Left lung (tissue), 10 donors: Measurements from ENCODE around the gene RCAN1. TPM values are rescaled to one million over a fixed set of nuclear protein-coding genes. Genes with fewer than 3 reads are reported as not detected.
A peak's percentile ranks its signal among the peaks of the same experiment; 100 is the strongest.

Experiments used
- ATAC-seq: fragments of 200-7000 bp; cut with Tn5 transposase; one replicate; pipeline ENCODE4 v1.9.1; 2020; ENCODE audit warnings: moderate library complexity
- DNase-seq, 4 donors: peaks; one replicate each; pipeline ENCODE4 v3.0.0-alpha.2; 2013 to 2020
- H3K27ac ChIP-seq, 2 donors: fragments of 200-600 bp; sonication (generic) in 1 of 2; one replicate each; pipeline versions ENCODE4 v1.5.0 to v1.8.0; 2020 to 2021
- H3K27me3 ChIP-seq, 2 donors: fragments of 200-600 bp; sonication (generic) in 1 of 2; one replicate each; pipeline versions ENCODE4 v1.5.0 to v1.8.0; 2020 to 2021
- H3K36me3 ChIP-seq, 2 donors: fragments of 200-600 bp; sonication (generic) in 1 of 2; one replicate each; pipeline versions ENCODE4 v1.5.0 to v1.8.0; 2020 to 2021
- H3K4me1 ChIP-seq, 2 donors: fragments of 200-600 bp; one replicate each; pipeline ENCODE4 v1.8.0; 2021
- H3K4me3 ChIP-seq, 2 donors: fragments of 200-600 bp; sonication (generic) in 1 of 2; one replicate each; pipeline versions ENCODE4 v1.5.0 to v1.8.0; 2020 to 2021; ENCODE audit warnings: mild to moderate bottlenecking in 1 of 2
- H3K9me3 ChIP-seq, 2 donors: fragments of 200-600 bp; sonication (generic) in 1 of 2; one replicate each; pipeline versions ENCODE4 v1.5.0 to v1.8.0; 2020 to 2021
- intact Hi-C, 2 donors: fragments of 100-400 bp; cut with DNase I; formaldehyde crosslinking; loops; one replicate each; pipeline versions ENCODE4 v1.11.2 to v1.14.2; 2022
- polyA plus RNA-seq, 6 donors: library from polyadenylated mRNA; unstranded; fragments of 120-200 nt; gene quantifications; one replicate each; pipeline ENCODE4 v1.2.1, GENCODE V29; 2013; ENCODE audit not compliant: insufficient read length in 6 of 6
- total RNA-seq, 2 donors: library from RNA; stranded (reverse); fragmentation: NEBNext Ultra II Directional; extraction: Animal tissue kit (Norgen Biotek cat#: 25700); gene quantifications; one replicate each; pipeline ENCODE4 v1.2.1, GENCODE V29; 2021
- TF ChIP-seq, protein P1 (sequence below), 2 donors: fragments of 200-600 bp; sonication (generic) in 1 of 2; IDR thresholded peaks; one replicate each; pipeline versions ENCODE4 v1.5.0 to v1.8.0; 2021; ENCODE audit warnings: antibody characterized with exemption in 2 of 2
- donor health status: DM: no; HTN: yes; CAD: no.
- donor health status: DM: no; HTN: no; CAD: no.

The RCAN1 gene
- total and polyA plus RNA-seq, 8 donors = 16.9 to 62.6 (median 20.2) TPM

GRCh38 chr21:34589511-34590282 lies 25.2 kb downstream of the RCAN1 start:
- no peak for DNase-seq
- no peaks in the 10 kb centered on the region for H3K36me3 ChIP-seq
- peaks cover 11 to 26% of the 10 kb centered on the region in 2 donors for H3K4me1 ChIP-seq
- intact Hi-C loops = no loop called here
- H3K27ac ChIP-seq = peak overlapping the region in 1 of 2 donors; percentile 48
- no peaks in the 10 kb centered on the region for H3K27me3 ChIP-seq
- H3K4me3 ChIP-seq = no peak overlapping the region
- no peak for ATAC-seq
- TF ChIP-seq, protein P1, sequence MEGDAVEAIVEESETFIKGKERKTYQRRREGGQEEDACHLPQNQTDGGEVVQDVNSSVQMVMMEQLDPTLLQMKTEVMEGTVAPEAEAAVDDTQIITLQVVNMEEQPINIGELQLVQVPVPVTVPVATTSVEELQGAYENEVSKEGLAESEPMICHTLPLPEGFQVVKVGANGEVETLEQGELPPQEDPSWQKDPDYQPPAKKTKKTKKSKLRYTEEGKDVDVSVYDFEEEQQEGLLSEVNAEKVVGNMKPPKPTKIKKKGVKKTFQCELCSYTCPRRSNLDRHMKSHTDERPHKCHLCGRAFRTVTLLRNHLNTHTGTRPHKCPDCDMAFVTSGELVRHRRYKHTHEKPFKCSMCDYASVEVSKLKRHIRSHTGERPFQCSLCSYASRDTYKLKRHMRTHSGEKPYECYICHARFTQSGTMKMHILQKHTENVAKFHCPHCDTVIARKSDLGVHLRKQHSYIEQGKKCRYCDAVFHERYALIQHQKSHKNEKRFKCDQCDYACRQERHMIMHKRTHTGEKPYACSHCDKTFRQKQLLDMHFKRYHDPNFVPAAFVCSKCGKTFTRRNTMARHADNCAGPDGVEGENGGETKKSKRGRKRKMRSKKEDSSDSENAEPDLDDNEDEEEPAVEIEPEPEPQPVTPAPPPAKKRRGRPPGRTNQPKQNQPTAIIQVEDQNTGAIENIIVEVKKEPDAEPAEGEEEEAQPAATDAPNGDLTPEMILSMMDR (IDR thresholded peaks at IDR 0.05) = no peak
- no peaks in the 10 kb centered on the region for H3K9me3 ChIP-seq

DNA sequence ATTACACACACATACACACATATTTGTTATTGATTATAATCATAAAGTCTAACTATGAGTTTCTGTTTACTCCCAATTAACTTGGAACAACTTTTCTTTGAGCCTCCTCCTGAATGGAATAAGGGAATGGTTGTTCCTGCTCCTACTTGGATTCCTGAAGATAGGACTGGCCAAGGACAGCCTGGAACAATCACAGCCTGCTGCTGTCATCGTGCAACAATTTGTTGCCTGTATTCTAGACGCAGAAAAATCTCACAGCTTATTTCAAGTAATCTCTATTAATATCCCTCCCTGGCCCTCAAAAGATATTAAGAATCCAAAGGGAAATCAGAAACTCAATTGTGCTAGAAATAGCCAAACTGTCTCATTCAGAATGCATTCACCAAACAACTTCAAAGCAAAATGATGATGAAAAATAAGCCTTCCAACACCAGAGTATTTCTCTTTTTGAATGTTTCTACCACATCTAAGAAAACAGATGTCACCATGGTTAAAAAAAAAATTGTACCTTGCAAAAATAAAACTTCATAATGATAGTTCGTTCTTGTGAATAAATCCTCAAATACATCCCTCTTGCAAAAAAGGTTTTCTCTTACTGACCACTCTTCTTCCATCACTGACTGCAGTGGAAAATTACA lies 30.9 kb downstream of the RCAN1 start:
- H3K27ac ChIP-seq = no peak overlapping the region
- ATAC-seq = peak; percentile 14
- DNase-seq = peak in 1 of 4 donors; percentile 29
- H3K27me3 ChIP-seq = no peaks in the 10 kb centered on the region
- H3K9me3 ChIP-seq = no peaks in the 10 kb centered on the region
- TF ChIP-seq, protein P1 (IDR thresholded peaks at IDR 0.05) = no peak
- H3K4me1 ChIP-seq = peaks cover 2 to 13% of the 10 kb centered on the region in 2 donors
- intact Hi-C loops = no loop called here
- H3K4me3 ChIP-seq = no peak overlapping the region
- no peaks in the 10 kb centered on the region for H3K36me3 ChIP-seq

DNA sequence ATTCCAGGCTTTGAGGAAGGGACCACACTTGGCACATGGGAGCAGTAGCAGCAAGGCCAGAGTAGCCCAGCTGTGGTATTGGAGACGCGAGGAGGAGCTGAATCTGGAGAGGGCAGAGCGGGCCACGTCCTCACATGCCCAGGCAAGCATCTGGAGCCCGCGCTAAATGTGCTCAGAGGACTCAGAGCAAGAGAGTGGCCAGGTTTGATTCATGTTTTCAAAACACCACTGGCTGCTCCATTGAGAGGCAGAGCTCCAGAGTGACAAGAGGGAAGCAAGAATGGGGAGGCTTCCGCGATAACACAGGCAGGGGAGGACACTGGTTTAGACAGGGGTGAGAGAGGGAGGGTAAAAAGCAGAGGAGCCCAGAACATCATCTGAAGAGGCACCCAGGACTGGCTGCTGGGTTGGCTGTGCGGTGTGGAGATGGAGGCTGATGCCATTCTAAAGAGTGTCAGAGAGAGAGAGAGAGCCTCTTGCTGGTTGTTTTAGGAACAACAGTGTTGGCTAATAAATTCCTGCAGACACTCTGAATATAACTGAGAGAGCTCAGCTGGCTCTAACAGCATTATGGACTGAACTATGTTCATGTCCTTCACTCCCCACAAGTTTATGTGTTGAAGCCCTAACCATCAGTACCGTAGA lies 32.3 kb downstream of the RCAN1 start:
- no peak overlapping the region for H3K27ac ChIP-seq
- peak in 2 of 4 donors; percentile 35 to 43 for DNase-seq

DNA sequence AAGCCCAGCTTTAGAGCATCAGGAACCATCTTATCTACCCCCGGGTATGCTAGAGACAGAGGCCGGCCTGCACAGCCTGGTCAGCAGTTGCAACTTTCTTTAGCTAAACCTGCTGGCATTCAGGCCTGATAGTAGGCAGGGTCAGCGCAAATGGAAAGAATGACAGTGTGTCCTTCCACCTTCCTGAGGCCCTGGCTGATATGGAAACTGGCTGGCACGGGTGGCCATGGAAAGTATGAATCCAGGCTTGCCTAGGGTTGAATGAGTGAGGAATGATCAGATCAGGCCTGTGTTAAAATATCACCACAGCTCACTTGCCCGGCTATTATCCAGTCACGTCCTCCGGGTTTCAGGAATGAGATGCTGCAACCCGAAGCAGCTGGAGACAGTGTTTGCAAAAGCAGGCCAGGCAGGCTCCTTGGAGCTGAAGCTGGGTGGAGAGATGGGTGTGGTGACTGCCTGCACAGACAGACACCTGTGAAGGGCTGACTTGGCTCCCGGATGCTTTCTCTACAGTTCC lies 34.7 kb downstream of the RCAN1 start:
- H3K27me3 ChIP-seq = no peaks in the 10 kb centered on the region
- H3K4me1 ChIP-seq = peaks cover 2 to 23% of the 10 kb centered on the region in 2 donors
- H3K4me3 ChIP-seq = no peak overlapping the region
- H3K9me3 ChIP-seq = no peaks in the 10 kb centered on the region
- no peak overlapping the region for H3K27ac ChIP-seq
- intact Hi-C loops = no loop called here
- no peak for DNase-seq
- no peak for ATAC-seq
- TF ChIP-seq, protein P1 (IDR thresholded peaks at IDR 0.05) = no peak
- H3K36me3 ChIP-seq = no peaks in the 10 kb centered on the region

More for the DNA sequence above, 32.3 kb downstream of the RCAN1 start:
- intact Hi-C loops = no loop called here
- TF ChIP-seq, protein P1 (IDR thresholded peaks at IDR 0.05) = peak; percentile 29 to 35
- peak; percentile 94 for ATAC-seq
- Histone ChIP-seq H3K36me3 (no peaks in the 10 kb centered on the region), H3K4me1 (peaks cover 2 to 13% of the 10 kb centered on the region in 2 donors), H3K4me3 (no peak overlapping the region), H3K27me3 (no peaks in the 10 kb centered on the region), H3K9me3 (no peaks in the 10 kb centered on the region)

GRCh38 chr21:34579411-34579810 lies 35.5 kb downstream of the RCAN1 start:
- Histone ChIP-seq H3K4me1 (peaks cover 2 to 23% of the 10 kb centered on the region in 2 donors), H3K27me3 (no peaks in the 10 kb centered on the region), H3K9me3 (no peaks in the 10 kb centered on the region), H3K4me3 (no peak overlapping the region), H3K36me3 (no peaks in the 10 kb centered on the region), H3K27ac (no peak overlapping the region)
- TF ChIP-seq, protein P1 (IDR thresholded peaks at IDR 0.05) = no peak
- DNase-seq (no peak), ATAC-seq (no peak)
- intact Hi-C loops = no loop called here
